HEK293T (cell line): ENCODE results near the gene ZNF844.

Experiments
- FOXM1 ChIP-seq: fragments of 450-650 bp; IDR thresholded peaks from 2 replicates; pipeline ENCODE4 v1.6.1; 2017; ENCODE audit warnings: mild to moderate bottlenecking, borderline replicate concordance
- HDGF ChIP-seq: fragments of 450-650 bp; IDR thresholded peaks from 2 replicates; pipeline ENCODE4 v1.6.1; 2017; ENCODE audit warnings: antibody characterized with exemption, borderline replicate concordance
- PKNOX1 ChIP-seq: fragments of 450-650 bp; IDR thresholded peaks from 2 replicates; pipeline ENCODE4 v1.6.1; 2016
- SP1 ChIP-seq: fragments of 450-650 bp; IDR thresholded peaks from 2 replicates; pipeline ENCODE4 v1.6.1; 2017

DNA sequence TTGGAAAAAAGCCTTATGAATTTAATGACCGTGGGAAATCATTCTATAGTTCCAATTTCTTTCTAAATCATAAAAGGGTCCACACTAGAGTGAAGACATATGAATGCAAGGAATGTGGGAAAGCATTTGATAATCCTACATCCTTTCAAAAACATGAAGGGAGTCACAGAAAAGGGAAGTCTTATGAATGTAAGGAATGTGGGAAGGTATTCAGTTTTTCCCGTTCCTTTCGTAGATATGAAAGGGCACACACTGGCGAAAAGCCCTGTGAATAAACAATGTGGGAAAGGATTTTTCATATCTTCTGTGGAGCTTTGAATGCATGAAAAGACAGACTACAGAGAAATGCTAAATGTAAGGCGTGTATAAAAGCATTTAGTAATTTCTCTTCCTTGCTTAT lies 48.6 kb downstream of the ZNF844 start:
- TF ChIP-seq PKNOX1: no peak
- TF ChIP-seq SP1: no peak
- TF ChIP-seq HDGF: no peak
- no peak for TF ChIP-seq FOXM1
